HepG2 (cell line): ENCODE results near the gene FCMR. TPM values are rescaled to one million over a fixed set of nuclear protein-coding genes. Genes with fewer than 3 reads are reported as not detected.

Source experiments
- ATAC-seq: fragments of 200-7000 bp; cut with Tn5 transposase; 3 replicates; pipeline ENCODE4 v1.9.1; 2020; ENCODE audit warnings: mild to moderate bottlenecking, moderate library complexity
- BruUV-seq: library from RNA; stranded (reverse); fragments of 400-500 nt; replicated peaks from 2 replicates; lab custom pipeline; 2021; lab: Mats Ljungman, UMichigan
- CTCF ChIA-PET: fragments of 300-600 bp; formaldehyde crosslinking; extraction: SDS; loops from one replicate; lab custom pipeline; 2021; ENCODE audit warnings: low total read pairs, inconsistent platforms, low intra/inter-chr PET ratio; lab: Yijun Ruan, JAX
- POLR2A ChIA-PET: fragments of 350-600 bp; sonication (Branson Sonifier 250); formaldehyde crosslinking; loops from one replicate; lab custom pipeline; 2020; ENCODE audit warnings: antibody characterized with exemption, inconsistent platforms; lab: Yijun Ruan, JAX
- DNase-seq: peaks from one replicate; pipeline ENCODE4 v3.0.0-alpha.2; 2015; ENCODE audit warnings: low spot score
- FAIRE-seq: peaks from 3 replicates; lab custom pipeline; 2011; peaks lifted over from hg19 to GRCh38; lab: Jason Lieb, UNC
- H2AFZ ChIP-seq: one replicate; pipeline ENCODE4 v1.6.1; 2011; ENCODE audit warnings: low read length, inconsistent platforms
- H3K27ac ChIP-seq: fragments of 300-600 bp; 3 replicates; pipeline ENCODE4 v1.8.0; 2011; ENCODE audit warnings: mixed run types, mild to moderate bottlenecking, mixed read lengths, low read length, inconsistent platforms; ENCODE audit not compliant: insufficient read depth; ENCODE audit errors: extremely low read length
- H3K27me3 ChIP-seq, 2 experiments: fragments of 200-600 bp in 1 of 2; 2 replicates in 1 of 2; 3 replicates in 1 of 2; pipeline versions ENCODE4 v1.6.0 to v1.8.0; 2011; ENCODE audit warnings: low read length in 2 of 2, mild to moderate bottlenecking in 2 of 2, moderate library complexity in 2 of 2, inconsistent platforms in 1 of 2; ENCODE audit not compliant: insufficient read depth in 2 of 2, control insufficient read depth in 1 of 2
- H3K36me3 ChIP-seq, 2 experiments: fragments of 200-600 bp in 1 of 2; replicated peaks in 1 of 2; 2 replicates in 1 of 2; 3 replicates in 1 of 2; pipeline versions ENCODE4 v1.5.1 to v1.8.0; 2011; ENCODE audit warnings: low read length in 2 of 2, inconsistent platforms in 1 of 2; ENCODE audit not compliant: insufficient read depth in 2 of 2, control insufficient read depth in 1 of 2
- H3K4me1 ChIP-seq: 2 replicates; pipeline ENCODE4 v1.5.1; 2012; ENCODE audit warnings: low read length, inconsistent platforms; ENCODE audit not compliant: insufficient read depth
- H3K4me2 ChIP-seq: 2 replicates; pipeline ENCODE4 v1.6.0; 2011; ENCODE audit warnings: low read depth, low read length, inconsistent platforms
- H3K4me3 ChIP-seq, 3 experiments: fragments of 200-600 bp in 1 of 3; sonication (generic), shearing (Covaris generic) in 1 of 3; replicated peaks in 1 of 3; 2 replicates each; pipeline ENCODE4 v1.5.1; 2011 to 2016; ENCODE audit warnings: low read length in 3 of 3, inconsistent platforms in 2 of 3, low read depth in 2 of 3, mild to moderate bottlenecking in 2 of 3, control low read depth in 1 of 3, mixed read lengths in 1 of 3; ENCODE audit not compliant: insufficient read depth in 1 of 3
- H3K79me2 ChIP-seq: one replicate; pipeline ENCODE4 v1.6.1; 2011; ENCODE audit warnings: low read length, inconsistent platforms; ENCODE audit not compliant: insufficient read depth
- H3K9ac ChIP-seq: 2 replicates; pipeline ENCODE4 v1.6.0; 2011; ENCODE audit warnings: mild to moderate bottlenecking, low read depth, low read length, inconsistent platforms; ENCODE audit not compliant: insufficient read depth
- H3K9me3 ChIP-seq: 2 replicates; pipeline ENCODE4 v1.5.1; 2012; ENCODE audit warnings: mild to moderate bottlenecking, low read length
- H4K20me1 ChIP-seq: 2 replicates; pipeline ENCODE4 v1.6.0; 2011; ENCODE audit warnings: inconsistent platforms, mild to moderate bottlenecking, low read length, moderate library complexity; ENCODE audit not compliant: insufficient read depth
- BHLHE40 ChIP-seq: IDR thresholded peaks from 2 replicates; pipeline ENCODE4 v1.6.1; 2011; ENCODE audit warnings: low read length, improper control_type of control experiment
- FOXJ3 ChIP-seq: sonication (generic); formaldehyde crosslinking; IDR thresholded peaks from 2 replicates; pipeline ENCODE4 v1.4.0; 2020; ENCODE audit warnings: missing genetic modification reagents, mild to moderate bottlenecking, borderline replicate concordance
- HNF4A ChIP-seq: sonication (generic); formaldehyde crosslinking; IDR thresholded peaks from 2 replicates; pipeline ENCODE4 v1.4.0; 2020; ENCODE audit warnings: missing genetic modification reagents
- POLR2G ChIP-seq: fragments of 200-400 bp; formaldehyde crosslinking; IDR thresholded peaks from 2 replicates; pipeline ENCODE4 v1.6.1; 2018; ENCODE audit warnings: mild to moderate bottlenecking, low read depth, low read length, moderate library complexity
- RBAK ChIP-seq: sonication (generic); formaldehyde crosslinking; IDR thresholded peaks from 2 replicates; pipeline ENCODE4 v1.5.1; 2020; ENCODE audit warnings: mild to moderate bottlenecking, missing genetic modification reagents
- SOX6 ChIP-seq, 2 experiments: fragments of 450-650 bp in 1 of 2; sonication (generic) in 1 of 2; formaldehyde crosslinking in 1 of 2; IDR thresholded peaks; 2 replicates each; pipeline versions ENCODE4 v1.4.0 to v1.6.1; 2017 to 2020; ENCODE audit warnings: antibody characterized with exemption in 1 of 2, mild to moderate bottlenecking in 1 of 2, missing genetic modification reagents in 1 of 2
- ZNF235 ChIP-seq: sonication (generic); formaldehyde crosslinking; IDR thresholded peaks from 2 replicates; pipeline ENCODE4 v1.8.1; 2023; ENCODE audit warnings: mild to moderate bottlenecking, missing genetic modification reagents, borderline replicate concordance
- ZNF44 ChIP-seq: sonication (generic); formaldehyde crosslinking; IDR thresholded peaks from 2 replicates; pipeline ENCODE4 v1.5.1; 2020; ENCODE audit warnings: mild to moderate bottlenecking, missing genetic modification reagents
- WGBS: methylation state at CpG from one replicate; pipeline ENCODE4 v1.1.6; 2017; ENCODE audit warnings: low lambda C conversion rate; 5-methylcytosine and 5-hydroxymethylcytosine counted together
- in situ Hi-C: cut with HindIII; loops from 2 replicates; pipeline ENCODE4 v1.10.0; 2017; ENCODE audit warnings: low pct_unique_long_range_greater_than_20kb; ENCODE audit not compliant: extremely low pct_ligation_motif_present
- intact Hi-C: fragments of 100-400 bp; cut with micrococcal nuclease; formaldehyde crosslinking; loops from one replicate; pipeline ENCODE4 v1.10.0; 2022; ENCODE audit not compliant: unreplicated experiment
- polyA plus RNA-seq, 8 experiments: library from polyadenylated mRNA; depleted of rRNA in 3 of 8; stranded (reverse) in 7 of 8; unstranded in 1 of 8; fragments of >200 nt; fragmentation: Illumina TruSeq in 4 of 8; extraction: Trizol in 4 of 8; gene quantifications; 2 replicates each; pipeline versions ENCODE4 v1.2.1 to v1.2.3, GENCODE V29; 2011 to 2016; ENCODE audit warnings: low read depth in 4 of 8, missing spikeins in 1 of 8, mixed read lengths in 1 of 8; ENCODE audit not compliant: insufficient read depth in 1 of 8
- total RNA-seq, 5 experiments: library from RNA; depleted of rRNA; stranded (reverse); fragments of >200 nt; fragmentation: Illumina TruSeq; extraction: Trizol; gene quantifications; 2 replicates each; pipeline ENCODE4 v1.2.3, GENCODE V29; 2016; ENCODE audit warnings: low read depth in 1 of 5
- TF ChIP-seq, protein P1 (sequence below): IDR thresholded peaks from 2 replicates; pipeline ENCODE4 v1.6.1; 2016; ENCODE audit warnings: missing biosample characterization, missing genetic modification reagents, low read depth
- TF ChIP-seq, protein P2 (sequence below): sonication (generic); formaldehyde crosslinking; IDR thresholded peaks from 2 replicates; pipeline ENCODE4; 2020; ENCODE audit warnings: missing genetic modification reagents, mild to moderate bottlenecking, borderline replicate concordance
- TF ChIP-seq, protein P3 (sequence below), 2 experiments: sonication (generic) in 1 of 2; formaldehyde crosslinking in 1 of 2; IDR thresholded peaks; 2 replicates each; pipeline versions ENCODE4 v1.5.1 to v1.6.1; 2011 to 2020; ENCODE audit warnings: borderline replicate concordance in 1 of 2, low read depth in 1 of 2, low read length in 1 of 2, mild to moderate bottlenecking in 1 of 2, missing genetic modification reagents in 1 of 2, moderate library complexity in 1 of 2

FCMR gene
- total and polyA plus RNA-seq, 2 of the 13 experiments (the other 11 are each of a cell fraction or from before 2014, with no cell fraction given), result not detected

DNA sequence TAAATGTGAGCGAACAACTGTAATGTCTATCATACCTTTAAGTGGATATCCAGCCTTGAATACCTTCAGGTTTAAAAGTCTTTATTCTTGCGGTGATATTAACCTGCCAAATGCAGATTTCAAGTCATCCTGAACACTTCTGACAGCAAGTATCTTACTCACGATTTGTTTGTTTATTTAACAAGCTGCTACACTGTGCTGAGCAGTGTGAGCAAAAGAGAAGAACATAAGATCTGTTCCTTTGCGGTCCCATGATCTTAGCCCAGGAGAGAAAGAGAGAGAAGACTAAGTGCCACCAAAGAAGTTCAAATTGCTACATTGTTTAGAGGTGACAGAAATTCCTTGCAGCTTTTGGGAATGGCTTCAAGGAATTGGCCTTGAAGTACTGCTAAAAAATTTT, 34.0 kb downstream of the FCMR start:
- no TSS peak for BruUV-seq
- POLR2A ChIA-PET, result no interaction called here

DNA sequence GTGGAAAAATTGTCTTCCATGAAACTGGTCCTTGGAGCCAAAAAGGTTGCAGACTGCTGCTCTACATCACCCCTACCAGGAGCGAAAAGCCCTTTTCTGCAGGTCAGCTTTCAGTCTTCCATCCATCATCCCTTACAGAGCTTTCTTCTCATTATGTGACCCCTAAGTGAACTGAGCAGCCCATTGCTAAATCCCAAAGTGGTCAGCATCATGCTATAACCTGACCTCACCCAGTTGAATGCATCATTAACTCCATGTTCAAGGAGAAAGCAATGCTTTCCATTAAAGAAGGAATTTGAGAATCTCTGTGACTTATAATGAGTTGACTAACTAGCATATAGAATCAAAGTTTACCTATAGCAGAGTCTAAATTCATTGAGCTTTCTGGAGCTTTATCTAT, 34.9 kb downstream of the FCMR start:
- WGBS, result 0% methylated on average over 1 of the region's 1 CpG
- no TSS peak for BruUV-seq
- Histone ChIP-seq H3K79me2 (no peaks in the 10 kb centered on the region), H3K27me3 (peaks cover 0 to 33% of the 10 kb centered on the region in 2 experiments; a peak in 3 of 5 replicates), H4K20me1 (no peaks in the 10 kb centered on the region), H3K9me3 (no peaks in the 10 kb centered on the region), H3K4me3 (no peak overlapping the region), H3K4me1 (no peaks in the 10 kb centered on the region), H2AFZ (no peak overlapping the region), H3K9ac (no peak overlapping the region), H3K27ac (no peak overlapping the region), H3K36me3 (no peaks in the 10 kb centered on the region), H3K4me2 (no peak overlapping the region)
- CTCF ChIA-PET, result no interaction called here
- FAIRE-seq (no peak), DNase-seq (no peak), ATAC-seq (no peak)
- TF ChIP-seq RBAK (CRISPR knock-in tag) (no peak), HNF4A (CRISPR knock-in tag) (no peak), ZNF44 (CRISPR knock-in tag) (no peak), ZNF235 (CRISPR knock-in tag) (no peak), SOX6 (IDR thresholded peaks at IDR 0.05) (no peak), SOX6 (CRISPR knock-in tag; IDR thresholded peaks at IDR 0.05) (no peak)
- TF ChIP-seq, protein P1, sequence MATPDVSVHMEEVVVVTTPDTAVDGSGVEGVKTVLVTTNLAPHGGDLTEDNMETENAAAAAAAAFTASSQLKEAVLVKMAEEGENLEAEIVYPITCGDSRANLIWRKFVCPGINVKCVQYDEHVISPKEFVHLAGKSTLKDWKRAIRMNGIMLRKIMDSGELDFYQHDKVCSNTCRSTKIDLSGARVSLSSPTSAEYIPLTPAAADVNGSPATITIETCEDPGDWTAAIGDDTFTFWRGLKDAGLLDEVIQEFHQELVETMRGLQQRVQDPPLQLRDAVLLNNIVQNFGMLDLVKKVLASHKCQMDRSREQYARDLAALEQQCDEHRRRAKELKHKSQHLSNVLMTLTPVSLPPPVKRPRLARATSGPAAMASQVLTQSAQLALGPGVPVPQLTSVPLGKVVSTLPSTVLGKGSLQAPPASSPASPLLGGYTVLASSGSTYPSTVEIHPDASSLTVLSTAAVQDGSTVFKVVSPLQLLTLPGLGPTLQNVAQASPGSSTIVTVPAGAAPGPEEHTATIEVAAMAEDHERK (CRISPR knock-in tag), result no peak
- TF ChIP-seq, protein P2, sequence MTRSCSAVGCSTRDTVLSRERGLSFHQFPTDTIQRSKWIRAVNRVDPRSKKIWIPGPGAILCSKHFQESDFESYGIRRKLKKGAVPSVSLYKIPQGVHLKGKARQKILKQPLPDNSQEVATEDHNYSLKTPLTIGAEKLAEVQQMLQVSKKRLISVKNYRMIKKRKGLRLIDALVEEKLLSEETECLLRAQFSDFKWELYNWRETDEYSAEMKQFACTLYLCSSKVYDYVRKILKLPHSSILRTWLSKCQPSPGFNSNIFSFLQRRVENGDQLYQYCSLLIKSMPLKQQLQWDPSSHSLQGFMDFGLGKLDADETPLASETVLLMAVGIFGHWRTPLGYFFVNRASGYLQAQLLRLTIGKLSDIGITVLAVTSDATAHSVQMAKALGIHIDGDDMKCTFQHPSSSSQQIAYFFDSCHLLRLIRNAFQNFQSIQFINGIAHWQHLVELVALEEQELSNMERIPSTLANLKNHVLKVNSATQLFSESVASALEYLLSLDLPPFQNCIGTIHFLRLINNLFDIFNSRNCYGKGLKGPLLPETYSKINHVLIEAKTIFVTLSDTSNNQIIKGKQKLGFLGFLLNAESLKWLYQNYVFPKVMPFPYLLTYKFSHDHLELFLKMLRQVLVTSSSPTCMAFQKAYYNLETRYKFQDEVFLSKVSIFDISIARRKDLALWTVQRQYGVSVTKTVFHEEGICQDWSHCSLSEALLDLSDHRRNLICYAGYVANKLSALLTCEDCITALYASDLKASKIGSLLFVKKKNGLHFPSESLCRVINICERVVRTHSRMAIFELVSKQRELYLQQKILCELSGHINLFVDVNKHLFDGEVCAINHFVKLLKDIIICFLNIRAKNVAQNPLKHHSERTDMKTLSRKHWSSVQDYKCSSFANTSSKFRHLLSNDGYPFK (CRISPR knock-in tag), result no peak
- TF ChIP-seq, protein P3, sequence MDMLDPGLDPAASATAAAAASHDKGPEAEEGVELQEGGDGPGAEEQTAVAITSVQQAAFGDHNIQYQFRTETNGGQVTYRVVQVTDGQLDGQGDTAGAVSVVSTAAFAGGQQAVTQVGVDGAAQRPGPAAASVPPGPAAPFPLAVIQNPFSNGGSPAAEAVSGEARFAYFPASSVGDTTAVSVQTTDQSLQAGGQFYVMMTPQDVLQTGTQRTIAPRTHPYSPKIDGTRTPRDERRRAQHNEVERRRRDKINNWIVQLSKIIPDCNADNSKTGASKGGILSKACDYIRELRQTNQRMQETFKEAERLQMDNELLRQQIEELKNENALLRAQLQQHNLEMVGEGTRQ (IDR thresholded peaks at IDR 0.05; ENCODE audit: low read depth, low read length), result no peak
- TF ChIP-seq, protein P3 (CRISPR knock-in tag; IDR thresholded peaks at IDR 0.05; ENCODE audit: borderline replicate concordance), result no peak
- intact Hi-C loops (no loop called here), in situ Hi-C loops (no loop called here)
- POLR2A ChIA-PET, result no interaction called here

More for the DNA sequence above, 34.0 kb downstream of the FCMR start:
- Histone ChIP-seq H3K4me1 (no peaks in the 10 kb centered on the region), H3K4me3 (no peak overlapping the region), H3K27me3 (peaks cover 0 to 33% of the 10 kb centered on the region in 2 experiments; a peak in 3 of 5 replicates), H2AFZ (no peak overlapping the region), H3K79me2 (no peaks in the 10 kb centered on the region), H3K36me3 (no peaks in the 10 kb centered on the region), H4K20me1 (no peaks in the 10 kb centered on the region), H3K9me3 (no peaks in the 10 kb centered on the region), H3K4me2 (no peak overlapping the region), H3K27ac (no peak overlapping the region), H3K9ac (no peak overlapping the region)
- DNase-seq (no peak), ATAC-seq (no peak), FAIRE-seq (no peak)
- WGBS, result 1% methylated on average over 4 of the region's 4 CpGs
- CTCF ChIA-PET, result no interaction called here
- in situ Hi-C loops, result no loop called here
- TF ChIP-seq POLR2G (no peak), BHLHE40 (no peak), FOXJ3 (CRISPR knock-in tag) (no peak)
- intact Hi-C loops, result no loop called here
